AG09309 (cell line): ENCODE measurements around the gene PFDN4.

Experiments used
- DNase-seq: peaks from one replicate; pipeline ENCODE4 v3.0.0-alpha.2; 2010; ENCODE audit warnings: low read depth
- H3K4me3 ChIP-seq: 2 replicates; pipeline ENCODE4 v1.5.1; 2011; ENCODE audit warnings: mild to moderate bottlenecking, low read depth, low read length, moderate library complexity; ENCODE audit not compliant: control insufficient read depth
- CTCF ChIP-seq: IDR thresholded peaks from 2 replicates; pipeline ENCODE4 v1.5.1; 2011; ENCODE audit warnings: mild to moderate bottlenecking, low read depth, low read length, inconsistent platforms; ENCODE audit not compliant: insufficient read depth, control insufficient read depth; ENCODE audit errors: missing control alignments

Gene PFDN4

GRCh38 chr20:54208548-54209176 lies 775 bp downstream of the PFDN4 start:
- DNase-seq, result no peak
- TF ChIP-seq CTCF, result no peak
- H3K4me3 ChIP-seq, result peak overlapping the region; percentile 88

GRCh38 chr20:54209216-54209813 lies 1.4 kb downstream of the PFDN4 start:
- no peak for DNase-seq
- H3K4me3 ChIP-seq, result peak overlapping the region; percentile 88
- TF ChIP-seq CTCF, result peak; percentile 15

DNA sequence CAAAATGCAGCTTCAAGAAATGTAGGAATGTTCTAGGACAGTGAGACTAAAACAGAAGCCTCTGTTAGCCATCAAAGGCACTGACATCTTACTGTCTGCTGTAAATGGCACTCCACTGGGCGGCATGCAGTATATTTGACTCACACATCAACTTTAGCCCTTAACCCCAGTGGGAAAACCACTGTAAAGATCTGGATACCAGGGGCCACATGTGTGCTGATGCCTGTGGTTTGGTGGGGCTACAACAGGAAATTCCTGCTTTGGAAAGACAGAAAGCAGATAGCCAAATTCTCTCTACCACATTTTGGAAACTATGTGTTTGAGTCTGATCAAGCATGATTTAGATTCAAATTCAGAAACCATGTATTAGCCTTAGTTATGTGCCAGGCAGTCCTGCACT lies 4.3 kb downstream of the PFDN4 start:
- DNase-seq, result peak; percentile 31
- no peak for TF ChIP-seq CTCF
- H3K4me3 ChIP-seq, result no peak overlapping the region

DNA sequence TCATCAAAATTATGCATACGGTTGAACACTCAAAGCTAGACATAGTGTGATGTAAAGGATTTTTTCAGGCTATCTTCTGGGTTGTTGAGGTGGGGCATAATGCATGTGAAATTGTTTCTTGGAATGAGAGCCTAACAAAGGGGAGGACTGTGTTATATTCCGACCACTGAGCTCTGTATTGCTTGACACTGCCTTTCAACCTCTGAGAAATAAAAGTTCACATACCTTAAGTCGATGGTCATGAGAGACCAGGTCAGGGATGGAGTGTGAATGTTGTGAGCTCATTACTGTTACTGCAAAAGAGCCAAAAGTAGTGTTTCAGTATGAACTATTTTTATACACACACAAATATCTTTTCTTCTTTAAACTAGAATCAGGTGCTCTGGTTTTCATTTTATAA lies 5.0 kb downstream of the PFDN4 start:
- TF ChIP-seq CTCF, result no peak
- no peak for DNase-seq
- H3K4me3 ChIP-seq, result no peak overlapping the region

GRCh38 chr20:54214566-54214965 lies 6.7 kb downstream of the PFDN4 start:
- H3K4me3 ChIP-seq, result no peak overlapping the region
- no peak for TF ChIP-seq CTCF
- no peak for DNase-seq

DNA sequence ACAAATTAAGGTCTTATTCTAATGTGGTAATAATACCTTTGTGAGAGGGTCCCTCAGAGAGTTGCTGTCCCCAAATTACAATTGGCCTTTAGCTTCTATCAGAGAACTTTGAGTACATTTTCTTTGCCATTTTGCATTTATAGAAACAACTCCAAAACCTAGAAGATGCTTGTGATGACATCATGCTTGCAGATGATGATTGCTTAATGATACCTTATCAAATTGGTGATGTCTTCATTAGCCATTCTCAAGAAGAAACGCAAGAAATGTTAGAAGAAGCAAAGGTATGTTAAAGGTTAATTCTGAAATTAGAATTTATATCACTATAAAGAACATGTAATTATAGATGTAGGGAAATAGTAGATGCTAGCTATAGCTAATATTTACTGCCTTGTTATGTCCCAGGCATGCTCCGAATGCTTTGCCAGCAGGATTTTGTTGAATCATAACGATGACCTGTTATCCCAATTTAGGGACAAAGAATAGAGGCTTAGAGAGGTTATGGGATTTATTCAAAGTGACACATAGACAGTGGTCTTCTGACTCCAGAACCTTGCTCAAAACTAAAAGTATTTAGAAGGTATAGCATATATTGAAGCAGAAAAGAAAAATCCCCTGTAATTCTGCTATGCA lies 7.4 kb downstream of the PFDN4 start:
- TF ChIP-seq CTCF, result no peak
- no peak for DNase-seq

More for the DNA sequence above, 7.4 kb downstream of the PFDN4 start:
- no peak overlapping the region for H3K4me3 ChIP-seq
